ENCODE results near the gene LINGO3. TPM values are rescaled to one million over a fixed set of nuclear protein-coding genes. Genes with fewer than 3 reads are reported as not detected.

LINGO3 gene
- total and polyA plus RNA-seq, 2 of the 4 experiments (the other 2 are of a cell fraction): not detected

GRCh38 chr19:2273356-2274184 is 34.4 kb downstream of the LINGO3 start (continued):
- TF ChIP-seq CTCF (conservative IDR thresholded peaks at IDR 0.05; ENCODE audit: low read depth, low read length) (peak; percentile 88), CEBPB (IDR thresholded peaks at IDR 0.05; ENCODE audit: low read depth, low read length) (no peak)
